Astrocyte (in vitro differentiated cells and primary cell): ENCODE results near the gene IL36A. TPM values are rescaled to one million over a fixed set of nuclear protein-coding genes. Genes with fewer than 3 reads are reported as not detected.

Experiments used
- DNase-seq: peaks from one replicate; pipeline ENCODE4 v3.0.0-alpha.2; 2010; ENCODE audit warnings: low read depth
- FAIRE-seq: peaks from 2 replicates; lab custom pipeline; 2011; peaks lifted over from hg19 to GRCh38; lab: Jason Lieb, UNC
- H2AFZ ChIP-seq: 2 replicates; pipeline ENCODE4 v1.6.0; 2012; ENCODE audit warnings: low read depth, low read length, inconsistent platforms
- H3K27ac ChIP-seq: 2 replicates; pipeline ENCODE4 v1.5.1; 2011; ENCODE audit warnings: low read depth, low read length, inconsistent platforms
- H3K27me3 ChIP-seq: 2 replicates; pipeline ENCODE4 v1.6.0; 2011; ENCODE audit warnings: low read length, inconsistent platforms; ENCODE audit not compliant: insufficient read depth
- H3K36me3 ChIP-seq: 2 replicates; pipeline ENCODE4 v1.5.1; 2011; ENCODE audit warnings: low read length, inconsistent platforms; ENCODE audit not compliant: insufficient read depth
- H3K4me1 ChIP-seq: 2 replicates; pipeline ENCODE4 v1.5.1; 2011; ENCODE audit warnings: low read length, inconsistent platforms; ENCODE audit not compliant: insufficient read depth
- H3K4me2 ChIP-seq: 2 replicates; pipeline ENCODE4 v1.6.0; 2012; ENCODE audit warnings: low read length, inconsistent platforms
- H3K4me3 ChIP-seq: 2 replicates; pipeline ENCODE4 v1.5.1; 2011; ENCODE audit warnings: low read depth, mild to moderate bottlenecking, low read length, inconsistent platforms; ENCODE audit not compliant: insufficient read depth
- H3K79me2 ChIP-seq: 2 replicates; pipeline ENCODE4 v1.6.0; 2012; ENCODE audit warnings: mild to moderate bottlenecking, low read length, inconsistent platforms; ENCODE audit not compliant: insufficient read depth
- H3K9ac ChIP-seq: 2 replicates; pipeline ENCODE4 v1.6.0; 2012; ENCODE audit warnings: mild to moderate bottlenecking, low read length, inconsistent platforms
- H3K9me3 ChIP-seq: 2 replicates; pipeline ENCODE4 v1.5.1; 2012; ENCODE audit warnings: low read depth, mild to moderate bottlenecking, low read length, inconsistent platforms; ENCODE audit not compliant: insufficient read depth
- H4K20me1 ChIP-seq: 2 replicates; pipeline ENCODE4 v1.6.0; 2012; ENCODE audit warnings: low read length, inconsistent platforms; ENCODE audit not compliant: insufficient read depth
- H3K27ac Mint-ChIP-seq: one replicate; pipeline ENCODE4 v1.8.0; 2021; ENCODE audit warnings: mild to moderate bottlenecking, mixed read lengths; ENCODE audit not compliant: unreplicated experiment
- H3K27me3 Mint-ChIP-seq: one replicate; pipeline ENCODE4 v1.8.0; 2021; ENCODE audit warnings: low read depth, mixed read lengths; ENCODE audit not compliant: unreplicated experiment
- H3K36me3 Mint-ChIP-seq: one replicate; pipeline ENCODE4 v1.8.0; 2021; ENCODE audit warnings: low read depth, mixed read lengths; ENCODE audit not compliant: unreplicated experiment
- H3K4me1 Mint-ChIP-seq: one replicate; pipeline ENCODE4 v1.8.0; 2021; ENCODE audit warnings: low read depth, mixed read lengths; ENCODE audit not compliant: unreplicated experiment
- H3K4me3 Mint-ChIP-seq: one replicate; pipeline ENCODE4 v1.8.0; 2021; ENCODE audit warnings: mild to moderate bottlenecking, moderate library complexity, mixed read lengths; ENCODE audit not compliant: unreplicated experiment
- H3K9me3 Mint-ChIP-seq: one replicate; pipeline ENCODE4 v1.8.0; 2021; ENCODE audit warnings: mild to moderate bottlenecking, mixed read lengths; ENCODE audit not compliant: unreplicated experiment
- CTCF ChIP-seq: IDR thresholded peaks from 2 replicates; pipeline ENCODE4 v1.5.1; 2011; ENCODE audit warnings: low read depth, mild to moderate bottlenecking, inconsistent platforms, low read length, moderate library complexity; ENCODE audit not compliant: insufficient read depth
- EZH2 ChIP-seq: IDR thresholded peaks from 2 replicates; pipeline ENCODE4 v1.6.1; 2012; ENCODE audit warnings: mild to moderate bottlenecking, low read length, inconsistent platforms; ENCODE audit not compliant: insufficient read depth
- total RNA-seq: library from RNA; stranded (reverse); gene quantifications from 2 replicates; pipeline ENCODE4 v1.2.1, GENCODE V29; 2021

Gene IL36A
- total RNA-seq, 1 donor from 2014 or later = not detected

DNA sequence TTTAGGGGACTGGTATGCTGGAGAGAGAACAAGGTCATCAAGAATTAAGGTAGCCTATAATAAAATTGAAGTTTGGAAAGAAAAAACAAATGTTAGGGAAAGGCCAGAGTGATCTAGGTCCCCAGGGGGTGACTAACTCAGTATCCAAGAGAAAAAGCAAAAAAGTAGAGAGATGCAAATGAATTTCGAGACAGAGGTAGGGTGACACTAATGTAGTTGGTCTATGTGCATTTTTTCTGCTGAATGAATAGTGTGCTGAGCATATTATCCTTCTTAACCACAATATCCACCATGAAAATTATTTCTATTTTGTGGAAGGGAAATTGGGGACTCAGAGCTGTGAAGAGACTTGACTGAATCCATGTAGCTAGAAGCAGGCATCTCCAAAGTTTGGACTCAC is 9.8 kb downstream of the IL36A start:
- DNase-seq (no peak), FAIRE-seq (no peak)
- Mint-ChIP-seq H3K27ac (no peak overlapping the region), H3K9me3 (peaks cover 10% of the 10 kb centered on the region), H3K4me3 (no peak overlapping the region), H3K36me3 (no peaks in the 10 kb centered on the region), H3K27me3 (peaks cover 35% of the 10 kb centered on the region), H3K4me1 (peaks cover 4% of the 10 kb centered on the region)
- Histone ChIP-seq H3K4me2 (no peak overlapping the region), H3K27ac (no peak overlapping the region), H2AFZ (no peak overlapping the region), H3K9ac (no peak overlapping the region), H3K36me3 (no peaks in the 10 kb centered on the region), H3K4me3 (no peak overlapping the region), H4K20me1 (no peaks in the 10 kb centered on the region), H3K79me2 (no peaks in the 10 kb centered on the region), H3K4me1 (no peaks in the 10 kb centered on the region), H3K27me3 (peaks cover 7% of the 10 kb centered on the region), H3K9me3 (no peaks in the 10 kb centered on the region)
- TF ChIP-seq EZH2 (no peak), CTCF (no peak)

DNA sequence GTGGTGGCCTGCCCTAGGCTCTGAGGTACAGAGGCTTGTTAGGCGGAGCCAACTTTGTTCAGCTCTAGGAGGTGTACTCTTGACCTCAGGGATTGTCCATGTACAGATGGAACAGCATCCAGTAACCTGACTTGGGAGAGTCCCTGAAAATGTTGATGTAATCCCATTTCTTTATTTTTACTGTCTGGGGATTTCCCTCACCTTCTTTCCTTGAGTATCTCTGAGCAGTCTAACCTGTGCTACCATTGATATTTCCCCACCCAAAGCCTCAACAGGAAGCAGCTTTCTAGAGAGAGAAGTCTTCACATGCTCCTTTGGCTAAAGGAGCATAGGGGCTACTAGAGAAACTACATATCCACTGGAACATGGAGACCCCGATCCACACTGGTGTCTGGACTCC is 10.4 kb downstream of the IL36A start:
- H3K36me3 ChIP-seq = no peaks in the 10 kb centered on the region
- Mint-ChIP-seq H3K27me3 (peaks cover 35% of the 10 kb centered on the region), H3K9me3 (peaks cover 10% of the 10 kb centered on the region), H3K4me1 (peaks cover 1% of the 10 kb centered on the region), H3K27ac (no peak overlapping the region), H3K4me3 (no peak overlapping the region), H3K36me3 (no peaks in the 10 kb centered on the region)
- no peak for TF ChIP-seq EZH2
- TF ChIP-seq CTCF = no peak
- H3K4me2 ChIP-seq = no peak overlapping the region
- H3K9me3 ChIP-seq = no peaks in the 10 kb centered on the region
- no peak for DNase-seq
- no peak overlapping the region for H2AFZ ChIP-seq
- no peaks in the 10 kb centered on the region for H3K79me2 ChIP-seq
- H3K9ac ChIP-seq = no peak overlapping the region
- H4K20me1 ChIP-seq = no peaks in the 10 kb centered on the region
- no peaks in the 10 kb centered on the region for H3K4me1 ChIP-seq
- peaks cover 7% of the 10 kb centered on the region for H3K27me3 ChIP-seq
- no peak overlapping the region for H3K4me3 ChIP-seq
- FAIRE-seq = no peak
- H3K27ac ChIP-seq = no peak overlapping the region

DNA sequence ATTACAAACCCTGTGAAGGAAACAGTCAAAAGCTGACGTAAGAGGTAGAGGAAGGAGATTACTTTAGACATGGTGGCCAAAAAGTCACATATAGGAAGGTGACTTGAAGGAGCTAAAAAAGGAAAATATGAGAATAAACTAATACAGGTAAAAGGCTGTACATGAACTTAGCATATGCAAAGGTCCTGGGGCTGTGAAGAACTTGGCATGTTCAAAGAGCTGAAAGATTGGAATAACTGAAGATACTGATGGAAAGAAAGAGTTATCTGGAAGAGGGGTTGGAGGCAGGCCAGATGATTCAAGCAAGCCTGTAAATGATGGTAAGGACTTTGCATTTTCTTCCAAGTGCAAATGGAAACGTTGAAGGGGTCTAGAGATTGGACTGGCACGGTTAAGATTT is 13.2 kb downstream of the IL36A start:
- Histone ChIP-seq H3K36me3 (no peaks in the 10 kb centered on the region), H4K20me1 (no peaks in the 10 kb centered on the region), H3K27me3 (peaks cover 14% of the 10 kb centered on the region), H3K27ac (no peak overlapping the region), H3K4me3 (no peak overlapping the region), H2AFZ (no peak overlapping the region), H3K4me2 (no peak overlapping the region), H3K79me2 (no peaks in the 10 kb centered on the region), H3K9ac (no peak overlapping the region), H3K4me1 (no peaks in the 10 kb centered on the region), H3K9me3 (no peaks in the 10 kb centered on the region)
- Mint-ChIP-seq H3K4me3 (no peak overlapping the region), H3K27me3 (peaks cover 43% of the 10 kb centered on the region), H3K27ac (no peak overlapping the region), H3K9me3 (peaks cover 8% of the 10 kb centered on the region), H3K36me3 (no peaks in the 10 kb centered on the region), H3K4me1 (no peaks in the 10 kb centered on the region)
- FAIRE-seq (no peak), DNase-seq (no peak)
- TF ChIP-seq CTCF (no peak), EZH2 (no peak)
